ENCODE measurements around the gene SMPX. TPM values are rescaled to one million over a fixed set of nuclear protein-coding genes. Genes with fewer than 3 reads are reported as not detected.
A peak's percentile ranks its signal among the peaks of the same experiment; 100 is the strongest.

The SMPX gene
- polyA plus RNA-seq, 3 donors = not detected

DNA sequence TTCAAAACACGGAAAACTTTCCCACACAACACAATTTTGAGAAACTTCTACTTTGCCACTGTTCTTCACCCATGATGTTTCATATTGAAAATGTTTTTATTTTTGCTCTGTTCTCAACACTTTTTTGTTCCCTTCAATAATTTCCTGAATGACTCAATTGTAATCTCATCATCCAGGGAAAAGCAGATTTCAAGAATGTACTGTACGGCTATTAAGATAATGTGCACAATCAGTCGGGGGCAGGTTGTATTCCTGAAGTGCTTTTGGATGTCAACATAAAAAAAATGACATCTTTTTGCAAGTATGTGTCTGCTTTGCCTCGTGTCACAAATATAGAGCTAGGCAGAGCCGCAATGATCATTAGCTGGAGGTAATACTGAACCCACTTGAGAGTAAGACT lies 9.7 kb downstream of the SMPX start:
- Mint-ChIP-seq H3K27ac (no peak overlapping the region), H3K27me3 (ENCODE audit: low read depth in 3 of 3) (peaks cover 6 to 11% (median 9%) of the 10 kb centered on the region in 3 donors), H3K4me1 (no peaks in the 10 kb centered on the region), H3K36me3 (no peaks in the 10 kb centered on the region), H3K9me3 (no peaks in the 10 kb centered on the region), H3K4me3 (peak overlapping the region in 1 of 2 donors; percentile 46)
- H2AFZ ChIP-seq (ENCODE audit: insufficient read depth, low read depth, low read length, poor library complexity, severe bottlenecking) = no peak overlapping the region
- H3K27me3 ChIP-seq (ENCODE audit: control insufficient read depth in 2 of 2, insufficient read depth in 2 of 2, low read length in 2 of 2) = peaks cover 11 to 16% of the 10 kb centered on the region in 2 donors
- H3K9me3 ChIP-seq (replicated peaks in 1 of 2; ENCODE audit: control insufficient read depth in 1 of 2, insufficient read depth in 1 of 2, low read length in 2 of 2) = no peaks in the 10 kb centered on the region
- no peaks in the 10 kb centered on the region for H3K4me1 ChIP-seq (ENCODE audit: control insufficient read depth in 1 of 2, insufficient read depth in 2 of 2, low read length in 2 of 2)
- H3K79me2 ChIP-seq (ENCODE audit: insufficient read depth, low read length) = no peaks in the 10 kb centered on the region
- DNase-seq = no peak
- no peak for TF ChIP-seq CTCF (IDR thresholded peaks at IDR 0.05)
- intact Hi-C loops (cut with micrococcal nuclease) = loop anchor here in 1 of 2 donors (10.0 kb wide), 1 partner anchor 1223 kb away; no protein-coding TSS in a partner anchor
- H3K4me3 ChIP-seq (replicated peaks in 1 of 3; ENCODE audit: low read depth in 2 of 3, low read length in 3 of 3) = no peak overlapping the region
- no peak overlapping the region for H3K9ac ChIP-seq (ENCODE audit: insufficient read depth, low read length, poor library complexity, severe bottlenecking)
- H3K4me2 ChIP-seq (replicated peaks; ENCODE audit: extremely low read depth, low read length, poor library complexity, severe bottlenecking) = no peak overlapping the region
- no CpG with 5 or more reads among the region's 5 CpGs for WGBS (ENCODE audit: insufficient coverage)
- H3K27ac ChIP-seq (ENCODE audit: low read depth in 1 of 2, low read length in 2 of 2) = no peak overlapping the region
- no peaks in the 10 kb centered on the region for H3K36me3 ChIP-seq (replicated peaks in 1 of 2; ENCODE audit: control insufficient read depth in 1 of 2, insufficient read depth in 2 of 2, low read length in 2 of 2)
- no peaks in the 10 kb centered on the region for H4K20me1 ChIP-seq (ENCODE audit: insufficient read depth, low read length)

DNA sequence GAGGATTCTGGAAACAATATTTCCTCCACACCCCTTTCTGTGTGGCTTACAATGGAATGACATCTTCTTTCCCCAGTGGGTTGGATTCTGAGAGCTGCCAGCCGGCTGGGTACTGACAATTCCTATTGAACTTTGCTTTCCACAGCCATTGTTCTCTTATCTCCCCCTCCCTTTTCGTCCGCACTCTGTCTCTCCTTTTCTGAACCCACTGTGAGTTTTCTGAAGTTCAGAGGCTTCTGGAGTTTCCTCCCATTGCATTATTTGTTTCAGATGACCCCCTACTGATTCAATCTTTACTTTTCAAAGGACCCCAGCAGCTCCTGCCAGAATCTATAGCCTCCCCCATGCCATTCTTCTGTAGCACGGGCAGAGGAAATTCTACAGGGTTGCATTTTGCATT lies 10.4 kb downstream of the SMPX start:
- Histone ChIP-seq H2AFZ (ENCODE audit: insufficient read depth, low read depth, low read length, poor library complexity, severe bottlenecking) (no peak overlapping the region), H3K4me2 (replicated peaks; ENCODE audit: extremely low read depth, low read length, poor library complexity, severe bottlenecking) (no peak overlapping the region), H3K27me3 (ENCODE audit: control insufficient read depth in 2 of 2, insufficient read depth in 2 of 2, low read length in 2 of 2) (peaks cover 11 to 16% of the 10 kb centered on the region in 2 donors), H3K4me3 (replicated peaks in 1 of 3; ENCODE audit: low read depth in 2 of 3, low read length in 3 of 3) (no peak overlapping the region), H3K36me3 (replicated peaks in 1 of 2; ENCODE audit: control insufficient read depth in 1 of 2, insufficient read depth in 2 of 2, low read length in 2 of 2) (no peaks in the 10 kb centered on the region), H3K9me3 (replicated peaks in 1 of 2; ENCODE audit: control insufficient read depth in 1 of 2, insufficient read depth in 1 of 2, low read length in 2 of 2) (no peaks in the 10 kb centered on the region), H4K20me1 (ENCODE audit: insufficient read depth, low read length) (no peaks in the 10 kb centered on the region), H3K79me2 (ENCODE audit: insufficient read depth, low read length) (no peaks in the 10 kb centered on the region), H3K9ac (ENCODE audit: insufficient read depth, low read length, poor library complexity, severe bottlenecking) (no peak overlapping the region), H3K27ac (ENCODE audit: low read depth in 1 of 2, low read length in 2 of 2) (no peak overlapping the region), H3K4me1 (ENCODE audit: control insufficient read depth in 1 of 2, insufficient read depth in 2 of 2, low read length in 2 of 2) (no peaks in the 10 kb centered on the region)
- 75% methylated on average over 2 of the region's 4 CpGs for WGBS (ENCODE audit: insufficient coverage)
- peak overlapping the region in 1 of 2 donors; percentile 28 for H3K4me3 Mint-ChIP-seq
- no peak for TF ChIP-seq CTCF (IDR thresholded peaks at IDR 0.05)
- DNase-seq = no peak
- no peaks in the 10 kb centered on the region for H3K4me1 Mint-ChIP-seq
- intact Hi-C loops (cut with micrococcal nuclease) = loop anchor here in 1 of 2 donors (10.0 kb wide), 1 partner anchor 1223 kb away; no protein-coding TSS in a partner anchor
- no peaks in the 10 kb centered on the region for H3K9me3 Mint-ChIP-seq
- H3K27me3 Mint-ChIP-seq (ENCODE audit: low read depth in 3 of 3) = peaks cover 6 to 11% (median 9%) of the 10 kb centered on the region in 3 donors
- H3K27ac Mint-ChIP-seq = peak overlapping the region in 1 of 7 donors; percentile 27
- H3K36me3 Mint-ChIP-seq = no peaks in the 10 kb centered on the region
